ENCODE measurements around the gene RNF115.
"Not testable (repeated sequence)": the region's sequence is repeated elsewhere in the genome, so short reads cannot be mapped to it uniquely, and the experiment has no call there.

RNF115 gene

GRCh38 chr1:145730467-145730866 lies 93.4 kb downstream of the RNF115 start:
- no peak for TF ChIP-seq EZH2phosphoT487 (IDR thresholded peaks at IDR 0.05; ENCODE audit: borderline replicate concordance)
- TF ChIP-seq, protein P1, sequence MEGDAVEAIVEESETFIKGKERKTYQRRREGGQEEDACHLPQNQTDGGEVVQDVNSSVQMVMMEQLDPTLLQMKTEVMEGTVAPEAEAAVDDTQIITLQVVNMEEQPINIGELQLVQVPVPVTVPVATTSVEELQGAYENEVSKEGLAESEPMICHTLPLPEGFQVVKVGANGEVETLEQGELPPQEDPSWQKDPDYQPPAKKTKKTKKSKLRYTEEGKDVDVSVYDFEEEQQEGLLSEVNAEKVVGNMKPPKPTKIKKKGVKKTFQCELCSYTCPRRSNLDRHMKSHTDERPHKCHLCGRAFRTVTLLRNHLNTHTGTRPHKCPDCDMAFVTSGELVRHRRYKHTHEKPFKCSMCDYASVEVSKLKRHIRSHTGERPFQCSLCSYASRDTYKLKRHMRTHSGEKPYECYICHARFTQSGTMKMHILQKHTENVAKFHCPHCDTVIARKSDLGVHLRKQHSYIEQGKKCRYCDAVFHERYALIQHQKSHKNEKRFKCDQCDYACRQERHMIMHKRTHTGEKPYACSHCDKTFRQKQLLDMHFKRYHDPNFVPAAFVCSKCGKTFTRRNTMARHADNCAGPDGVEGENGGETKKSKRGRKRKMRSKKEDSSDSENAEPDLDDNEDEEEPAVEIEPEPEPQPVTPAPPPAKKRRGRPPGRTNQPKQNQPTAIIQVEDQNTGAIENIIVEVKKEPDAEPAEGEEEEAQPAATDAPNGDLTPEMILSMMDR (conservative IDR thresholded peaks at IDR 0.05; ENCODE audit: low read length): no peak
- H3F3A ChIP-seq (ENCODE audit: low read depth): no peaks in the 10 kb centered on the region
- no peaks in the 10 kb centered on the region for H3K27me3 ChIP-seq (ENCODE audit: insufficient read depth, low read length, poor library complexity, severe bottlenecking)
- H3K79me2 ChIP-seq (ENCODE audit: insufficient read depth, low read length): no peaks in the 10 kb centered on the region
- H3K9ac ChIP-seq (ENCODE audit: low read depth, low read length, poor library complexity, severe bottlenecking): no peak overlapping the region
- no peaks in the 10 kb centered on the region for H3K9me3 ChIP-seq (ENCODE audit: insufficient read depth, low read depth, low read length)
- H2AFZ ChIP-seq (ENCODE audit: low read length): no peak overlapping the region
- H3K4me1 ChIP-seq (ENCODE audit: insufficient read depth, low read length, poor library complexity, severe bottlenecking): peaks cover 3% of the 10 kb centered on the region
- H3K36me3 ChIP-seq (ENCODE audit: insufficient read depth, low read length): no peaks in the 10 kb centered on the region
- H3K4me2 ChIP-seq (ENCODE audit: low read depth, low read length, poor library complexity, severe bottlenecking): no peak overlapping the region
- H3K9me2 ChIP-seq (replicated peaks; ENCODE audit: low read depth, low read length): no peaks in the 10 kb centered on the region
- no peak overlapping the region for H3K4me3 ChIP-seq (ENCODE audit: low read length, poor library complexity, severe bottlenecking)
- H4K20me1 ChIP-seq (ENCODE audit: insufficient read depth, low read length, poor library complexity, severe bottlenecking): no peaks in the 10 kb centered on the region

GRCh38 chr1:145729666-145730436 lies 94.0 kb downstream of the RNF115 start:
- Histone ChIP-seq H3K36me3 (ENCODE audit: insufficient read depth, low read length) (no peaks in the 10 kb centered on the region), H3K4me2 (ENCODE audit: low read depth, low read length, poor library complexity, severe bottlenecking) (no peak overlapping the region), H4K20me1 (ENCODE audit: insufficient read depth, low read length, poor library complexity, severe bottlenecking) (no peaks in the 10 kb centered on the region), H2AFZ (ENCODE audit: low read length) (no peak overlapping the region), H3K27me3 (ENCODE audit: insufficient read depth, low read length, poor library complexity, severe bottlenecking) (no peaks in the 10 kb centered on the region), H3K9ac (ENCODE audit: low read depth, low read length, poor library complexity, severe bottlenecking) (no peak overlapping the region), H3K4me3 (ENCODE audit: low read length, poor library complexity, severe bottlenecking) (no peak overlapping the region), H3K9me2 (replicated peaks; ENCODE audit: low read depth, low read length) (no peaks in the 10 kb centered on the region), H3K4me1 (ENCODE audit: insufficient read depth, low read length, poor library complexity, severe bottlenecking) (peaks cover 3% of the 10 kb centered on the region), H3K79me2 (ENCODE audit: insufficient read depth, low read length) (no peaks in the 10 kb centered on the region), H3F3A (ENCODE audit: low read depth) (no peaks in the 10 kb centered on the region), H3K9me3 (ENCODE audit: insufficient read depth, low read depth, low read length) (no peaks in the 10 kb centered on the region)
- TF ChIP-seq, protein P1 (conservative IDR thresholded peaks at IDR 0.05; ENCODE audit: low read length): no peak
- TF ChIP-seq EZH2phosphoT487 (IDR thresholded peaks at IDR 0.05; ENCODE audit: borderline replicate concordance): no peak

GRCh38 chr1:145729196-145729595 lies 94.7 kb downstream of the RNF115 start:
- H3K4me1 ChIP-seq (ENCODE audit: insufficient read depth, low read length, poor library complexity, severe bottlenecking): peaks cover 3% of the 10 kb centered on the region
- H3F3A ChIP-seq (ENCODE audit: low read depth): no peaks in the 10 kb centered on the region
- TF ChIP-seq, protein P1 (conservative IDR thresholded peaks at IDR 0.05; ENCODE audit: low read length): no peak
- TF ChIP-seq EZH2phosphoT487 (IDR thresholded peaks at IDR 0.05; ENCODE audit: borderline replicate concordance): no peak
- H3K4me3 ChIP-seq (ENCODE audit: low read length, poor library complexity, severe bottlenecking): no peak overlapping the region
- H4K20me1 ChIP-seq (ENCODE audit: insufficient read depth, low read length, poor library complexity, severe bottlenecking): no peaks in the 10 kb centered on the region
- H3K36me3 ChIP-seq (ENCODE audit: insufficient read depth, low read length): no peaks in the 10 kb centered on the region
- H3K79me2 ChIP-seq (ENCODE audit: insufficient read depth, low read length): no peaks in the 10 kb centered on the region
- H3K27me3 ChIP-seq (ENCODE audit: insufficient read depth, low read length, poor library complexity, severe bottlenecking): no peaks in the 10 kb centered on the region
- H3K9me3 ChIP-seq (ENCODE audit: insufficient read depth, low read depth, low read length): no peaks in the 10 kb centered on the region
- H2AFZ ChIP-seq (ENCODE audit: low read length): no peak overlapping the region
- no peak overlapping the region for H3K4me2 ChIP-seq (ENCODE audit: low read depth, low read length, poor library complexity, severe bottlenecking)
- no peaks in the 10 kb centered on the region for H3K9me2 ChIP-seq (replicated peaks; ENCODE audit: low read depth, low read length)
- no peak overlapping the region for H3K9ac ChIP-seq (ENCODE audit: low read depth, low read length, poor library complexity, severe bottlenecking)

- H3K9me3 ChIP-seq (ENCODE audit: insufficient read depth, low read depth, low read length); H3K36me3 ChIP-seq (ENCODE audit: insufficient read depth, low read length); H3K4me3 ChIP-seq (ENCODE audit: low read length, poor library complexity, severe bottlenecking); H3F3A ChIP-seq (ENCODE audit: low read depth); H4K20me1 ChIP-seq (ENCODE audit: insufficient read depth, low read length, poor library complexity, severe bottlenecking); H3K27me3 ChIP-seq (ENCODE audit: insufficient read depth, low read length, poor library complexity, severe bottlenecking); H3K4me1 ChIP-seq (ENCODE audit: insufficient read depth, low read length, poor library complexity, severe bottlenecking); H3K79me2 ChIP-seq (ENCODE audit: insufficient read depth, low read length); H3K4me2 ChIP-seq (ENCODE audit: low read depth, low read length, poor library complexity, severe bottlenecking); H3K9ac ChIP-seq (ENCODE audit: low read depth, low read length, poor library complexity, severe bottlenecking); H3K9me2 ChIP-seq (replicated peaks; ENCODE audit: low read depth, low read length); H2AFZ ChIP-seq (ENCODE audit: low read length): not testable (repeated sequence)
These were observed 97.7 kb downstream of the RNF115 start for GRCh38 chr1:145726193-145726592.

Data from Loucy (cell line).